Stimulated activated CD4-positive, alpha-beta T cell treated with anti-CD3 and anti-CD28 coated beads, Interleukin-4, amount 100 ng/mL, for 24 hours (primary cell): Measurements from ENCODE around the gene ZNF775.
A peak's percentile ranks its signal among the peaks of the same experiment; 100 is the strongest.

ENCODE experiments used
- DNase-seq: peaks from one replicate; pipeline ENCODE4 v3.0.0-alpha.2; 2020

The ZNF775 gene

DNA sequence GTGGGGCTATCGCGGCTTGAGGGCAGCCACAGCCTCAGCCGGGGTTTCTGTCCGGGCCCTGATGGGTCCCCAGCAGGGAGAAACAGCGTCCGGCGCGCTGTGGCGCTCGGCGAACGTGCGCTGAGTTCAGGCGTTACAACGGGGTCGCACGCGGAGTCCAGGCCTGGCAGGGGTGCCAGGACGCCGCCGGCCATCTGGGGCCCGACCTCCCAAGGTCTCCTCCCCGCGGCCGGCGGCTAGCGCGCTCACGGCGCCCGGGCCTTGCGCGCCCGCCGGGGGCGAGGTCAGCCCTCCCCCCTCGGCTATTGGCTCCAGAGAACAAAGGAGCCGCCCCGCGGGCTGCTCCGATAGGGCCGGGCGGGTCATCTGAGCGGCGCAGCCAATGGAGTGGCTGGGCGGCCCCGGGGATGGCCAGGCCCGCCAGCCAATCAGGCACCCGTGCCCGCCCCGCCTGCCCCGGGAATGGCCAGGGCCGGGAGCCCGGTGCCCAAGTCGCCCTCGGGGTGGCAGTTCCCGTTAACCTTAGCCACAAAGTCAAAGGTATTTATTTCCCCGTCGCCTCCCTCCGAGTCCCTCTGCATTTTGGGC lies at the start of gene ZNF775:
Gene ZNF775, plus strand, starts transcription at position 478 of the 588 bp plus-strand sequence. CDS start 9,141 bp downstream, outside the sequence.
- DNase-seq, result peak; percentile 93

DNA sequence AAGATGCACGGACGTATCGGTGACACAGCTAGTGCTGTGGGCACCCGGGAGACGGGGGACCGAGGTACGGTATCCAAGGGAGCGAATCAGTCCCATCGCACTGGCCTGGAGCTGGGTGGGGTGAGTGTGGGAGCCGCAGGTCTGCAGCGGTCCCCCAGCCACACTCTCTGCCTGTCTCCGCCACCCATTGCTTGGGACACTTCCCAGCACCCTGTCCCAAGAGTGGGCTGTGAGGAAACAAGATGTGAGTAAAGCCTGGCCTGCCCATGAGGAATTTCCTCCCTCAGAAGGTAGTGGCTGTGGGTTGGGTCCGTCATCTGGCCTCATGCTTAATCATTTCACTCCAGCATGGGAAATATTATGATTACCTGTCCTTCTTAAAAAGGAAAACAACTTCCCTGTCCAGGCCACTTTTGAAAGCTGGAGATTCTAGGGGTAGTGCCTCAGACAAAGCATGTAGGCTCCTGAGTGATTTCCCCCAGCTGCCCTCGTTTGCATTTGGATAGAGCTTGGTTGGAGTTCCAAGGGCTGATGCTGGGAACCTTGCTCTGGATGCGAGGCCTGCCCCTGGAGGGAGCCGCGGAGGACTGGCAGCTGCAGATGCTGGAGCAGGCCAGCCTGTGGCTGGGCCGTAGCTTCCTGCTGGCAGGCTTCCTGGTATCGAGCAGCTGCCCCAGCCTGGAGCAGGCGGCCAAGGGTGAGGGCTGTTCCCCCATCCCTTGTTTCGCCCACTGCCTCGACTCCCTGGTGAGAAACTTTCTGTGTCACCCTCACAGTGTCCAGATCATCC lies 49.6 kb upstream of the ZNF775 start:
- no peak for DNase-seq

DNA sequence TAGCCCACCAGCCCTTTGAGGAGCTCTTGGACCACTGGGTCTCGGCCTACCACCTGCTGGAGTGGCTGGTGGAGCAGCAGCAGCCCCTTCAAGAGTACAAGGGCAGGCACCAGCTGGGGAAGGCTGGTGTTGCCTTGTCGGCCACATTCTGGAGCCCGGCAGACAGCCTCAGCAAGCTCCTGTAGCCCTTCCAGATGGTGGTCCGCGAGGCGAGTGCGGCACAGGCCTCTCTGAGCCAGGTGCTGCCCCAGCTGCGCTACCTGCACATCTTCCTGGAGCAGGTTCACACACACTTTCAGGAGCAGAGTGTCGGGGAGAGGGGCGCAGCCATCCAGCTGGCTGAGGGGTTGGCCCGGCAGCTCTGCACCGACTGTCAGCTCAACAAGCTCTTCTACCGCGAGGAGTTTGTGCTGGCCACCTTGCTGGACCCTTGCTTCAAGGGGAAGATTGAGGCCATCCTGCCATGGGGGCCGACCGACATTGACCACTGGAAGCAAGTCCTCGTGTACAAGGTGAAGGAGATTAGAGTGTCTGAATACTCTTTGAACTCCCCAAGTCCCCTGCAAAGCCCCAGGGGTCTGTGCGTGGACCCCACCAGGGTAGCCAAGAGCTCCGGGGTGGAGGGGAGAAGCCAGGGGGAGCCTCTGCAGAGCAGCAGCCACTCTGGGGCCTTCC lies 48.8 kb upstream of the ZNF775 start:
- DNase-seq, result no peak

DNA sequence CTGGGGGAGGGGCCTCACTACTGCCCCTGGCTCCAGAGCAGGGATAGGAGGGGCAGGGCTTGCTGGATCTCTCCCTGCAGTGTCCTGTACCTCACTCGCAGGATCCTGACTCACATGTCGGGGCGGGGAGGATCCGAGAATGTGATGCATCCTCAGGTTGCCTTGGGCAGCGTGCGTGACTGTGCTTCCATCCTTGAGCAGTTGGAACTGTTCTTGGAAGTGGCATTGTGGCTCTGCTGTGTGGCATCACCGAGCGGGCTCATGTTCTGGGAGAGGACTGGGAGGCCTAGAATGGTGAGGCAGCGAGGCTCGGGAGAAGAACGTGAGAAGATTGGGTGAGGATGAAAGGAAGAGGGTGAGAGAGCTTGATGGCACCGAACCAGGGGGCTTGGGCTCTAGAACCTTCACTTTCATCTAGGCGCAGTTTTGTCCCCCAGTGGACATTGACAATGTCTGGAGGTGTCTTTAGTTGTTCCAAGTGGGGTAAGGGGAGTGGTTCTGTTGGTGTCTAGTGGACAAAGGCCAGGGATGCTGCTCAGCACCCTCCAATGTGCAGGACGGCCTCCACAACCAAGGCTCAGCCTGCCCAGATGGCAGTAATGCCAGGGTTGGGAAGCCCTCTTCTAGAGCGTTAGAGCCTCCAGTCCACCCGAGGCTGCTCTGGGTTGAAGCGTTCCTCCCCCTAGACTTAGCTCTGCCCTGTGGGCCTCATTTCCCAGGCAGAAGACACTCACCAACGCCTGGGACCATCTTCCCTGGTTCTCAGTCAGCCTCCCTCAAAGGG lies 46.1 kb upstream of the ZNF775 start:
- DNase-seq, result no peak

DNA sequence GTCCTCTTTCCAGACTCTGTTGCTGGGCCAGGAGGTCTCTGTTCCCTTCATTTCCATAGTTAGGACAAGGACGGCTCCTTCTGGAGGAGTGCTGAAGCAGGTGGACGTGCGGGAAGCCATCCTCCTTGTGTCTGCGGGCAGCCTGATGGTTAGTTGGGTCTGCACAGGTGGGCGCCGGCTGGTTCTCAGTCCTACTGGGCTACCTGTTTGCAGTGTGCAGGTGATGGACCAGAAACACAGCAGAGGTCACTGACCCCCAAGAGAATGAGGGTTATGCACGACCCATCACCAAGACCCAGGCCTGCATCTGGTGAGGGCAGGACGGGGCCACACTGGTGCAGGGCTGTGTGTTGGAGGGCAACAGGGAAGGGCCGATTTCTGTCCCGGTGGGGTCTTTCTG lies 45.5 kb upstream of the ZNF775 start:
- DNase-seq, result no peak

DNA sequence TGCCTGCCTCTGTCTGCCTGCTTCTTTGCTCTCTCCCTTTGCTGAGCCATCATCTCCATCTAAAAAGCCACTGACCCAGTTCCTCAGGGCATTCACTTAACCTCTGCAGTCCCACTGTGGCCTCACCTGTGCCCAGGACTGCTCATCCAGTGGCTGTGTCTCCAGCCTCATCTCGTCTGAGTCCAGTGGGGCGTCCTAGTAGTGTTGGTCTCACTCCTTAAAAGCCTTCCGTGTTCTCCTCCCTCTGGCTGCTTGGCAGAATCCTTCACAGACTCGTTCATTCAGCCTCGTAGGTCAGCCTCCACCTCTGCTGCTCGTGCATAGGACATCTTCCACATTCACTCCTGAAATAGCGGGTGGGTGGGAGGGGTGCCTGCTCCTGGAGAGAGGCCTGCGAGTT lies 45.0 kb upstream of the ZNF775 start:
- no peak for DNase-seq

DNA sequence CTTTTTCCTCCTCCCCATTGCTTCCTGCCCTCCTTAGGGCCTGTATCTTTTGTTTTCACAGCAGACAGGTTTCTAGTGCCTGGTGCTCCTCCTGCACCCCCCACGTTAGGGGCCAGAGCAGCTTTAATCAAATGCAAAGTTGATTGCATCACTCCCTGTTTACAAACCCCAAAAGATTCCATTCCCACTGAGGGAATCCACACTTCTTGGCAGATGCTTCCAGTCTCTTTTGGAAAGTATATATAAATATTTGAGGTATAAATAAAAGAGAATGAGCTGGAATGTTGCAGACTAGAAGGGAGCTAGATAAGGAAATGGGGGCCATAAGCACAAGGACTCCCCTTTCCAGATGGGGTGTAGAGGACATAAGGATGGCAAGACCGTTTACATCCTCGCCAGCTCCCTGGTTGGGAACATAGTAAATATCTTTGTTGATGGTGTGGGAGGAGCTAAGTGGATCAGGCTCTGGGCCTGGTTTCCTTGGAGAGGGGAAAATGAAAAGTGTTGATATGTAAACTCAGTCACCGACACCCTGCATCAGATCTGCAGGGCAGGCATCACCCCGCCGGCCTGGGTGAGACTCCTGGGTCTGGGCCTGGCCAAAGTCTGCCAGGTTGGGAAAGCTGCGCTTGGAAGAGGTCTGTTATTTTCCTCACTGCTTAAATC lies 43.9 kb upstream of the ZNF775 start:
- no peak for DNase-seq

DNA sequence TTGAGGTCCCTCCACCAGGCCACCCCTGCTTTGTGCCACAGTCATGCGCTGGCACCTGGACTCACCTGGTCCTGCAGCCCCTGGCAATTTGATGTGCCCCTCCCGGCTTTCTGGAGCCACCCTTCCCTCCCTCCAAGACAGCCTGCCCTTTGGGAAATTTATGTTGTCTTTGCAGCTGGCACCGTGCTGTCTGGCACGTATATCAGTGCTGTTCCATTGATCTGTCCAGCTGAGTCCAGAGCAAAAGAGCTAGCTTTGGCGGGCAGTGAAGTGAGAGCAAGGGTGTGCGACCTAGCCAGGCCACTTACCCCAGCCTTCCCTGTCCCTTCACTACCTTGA lies 43.4 kb upstream of the ZNF775 start:
- no peak for DNase-seq

DNA sequence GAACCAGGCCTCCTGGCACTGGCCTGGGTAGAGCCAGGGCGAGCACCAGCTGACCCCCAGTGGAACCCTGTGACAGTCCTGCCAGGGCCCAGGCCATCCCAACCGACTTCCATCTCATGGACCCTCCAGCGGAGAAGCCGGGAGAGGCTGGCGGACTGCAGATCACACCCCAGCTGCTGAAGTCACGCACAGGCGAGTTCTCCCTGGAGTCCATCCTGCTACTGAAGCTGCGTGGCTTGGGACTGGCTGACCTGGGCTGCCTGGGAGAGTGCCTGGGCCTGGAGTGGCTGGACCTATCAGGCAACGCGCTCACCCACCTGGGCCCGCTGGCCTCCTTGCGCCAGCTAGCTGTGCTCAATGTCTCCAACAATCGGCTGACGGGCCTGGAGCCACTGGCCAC lies 42.4 kb upstream of the ZNF775 start:
- DNase-seq, result no peak

DNA sequence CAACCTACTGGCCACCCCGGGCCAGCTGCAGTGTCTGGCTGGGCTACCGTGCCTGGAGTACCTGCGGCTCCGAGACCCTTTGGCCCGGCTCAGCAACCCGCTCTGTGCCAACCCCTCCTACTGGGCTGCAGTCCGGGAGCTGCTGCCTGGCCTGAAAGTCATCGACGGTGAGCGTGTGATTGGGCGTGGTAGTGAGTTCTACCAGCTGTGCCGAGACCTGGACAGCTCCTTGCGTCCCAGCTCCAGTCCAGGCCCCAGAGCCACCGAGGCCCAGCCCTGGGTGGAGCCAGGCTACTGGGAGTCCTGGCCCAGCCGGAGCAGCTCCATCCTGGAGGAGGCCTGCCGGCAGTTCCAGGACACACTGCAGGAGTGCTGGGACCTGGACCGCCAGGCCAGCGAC lies 42.0 kb upstream of the ZNF775 start:
- DNase-seq, result no peak

DNA sequence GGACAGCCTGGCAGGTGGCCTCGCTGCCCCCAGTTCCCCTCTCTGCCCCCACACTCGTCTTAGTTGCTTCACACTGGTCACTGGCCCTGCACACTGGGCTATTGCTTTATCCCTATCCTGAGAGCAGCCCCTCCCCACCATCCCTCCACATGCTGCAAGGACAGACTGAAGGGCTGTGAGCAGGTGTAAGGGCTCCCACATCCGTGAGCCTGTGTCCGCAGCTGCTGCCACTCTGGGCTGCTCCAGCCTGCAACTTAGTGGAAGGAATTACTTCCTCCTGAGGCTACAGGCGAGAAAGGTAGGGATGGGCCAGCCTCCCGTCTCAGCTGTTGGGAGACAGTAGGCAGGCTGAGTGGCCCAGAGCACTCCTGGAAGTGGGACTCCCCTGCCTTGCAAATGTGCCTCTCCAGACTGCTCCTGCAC lies 41.5 kb upstream of the ZNF775 start:
- DNase-seq, result no peak

DNA sequence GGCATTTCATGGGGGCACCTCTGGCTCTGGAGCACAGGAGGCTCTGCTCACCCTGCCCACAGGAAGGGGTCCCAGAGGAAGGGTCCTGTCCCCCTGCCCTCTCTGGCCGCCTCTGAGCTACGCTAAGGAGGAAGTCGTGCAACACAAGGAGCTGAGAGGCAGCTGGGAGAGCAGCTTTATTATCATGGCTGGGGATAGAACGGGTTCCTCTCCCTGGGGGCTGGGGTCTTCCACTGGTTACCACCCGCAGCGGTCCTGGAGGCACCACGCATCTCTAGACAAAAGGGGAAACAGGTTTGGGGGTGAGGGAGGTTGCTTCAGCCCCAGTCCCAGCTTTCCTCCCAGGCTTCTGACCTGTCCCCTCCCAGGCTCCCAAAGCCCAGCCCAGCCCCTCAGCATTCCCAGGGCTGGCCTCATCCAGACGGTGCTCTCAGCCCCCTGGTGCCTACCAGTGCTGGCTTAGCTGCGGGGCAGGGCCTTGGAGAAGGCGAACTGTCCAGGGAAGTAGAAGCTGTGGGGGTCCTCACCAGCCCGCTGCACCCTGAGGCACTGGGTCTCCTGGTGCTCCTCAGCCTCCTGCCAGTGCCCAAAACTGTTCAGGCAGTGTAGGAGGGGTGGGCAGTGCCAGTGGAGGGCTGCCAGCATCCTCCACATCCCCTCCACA lies 40.8 kb upstream of the ZNF775 start:
- DNase-seq, result no peak

DNA sequence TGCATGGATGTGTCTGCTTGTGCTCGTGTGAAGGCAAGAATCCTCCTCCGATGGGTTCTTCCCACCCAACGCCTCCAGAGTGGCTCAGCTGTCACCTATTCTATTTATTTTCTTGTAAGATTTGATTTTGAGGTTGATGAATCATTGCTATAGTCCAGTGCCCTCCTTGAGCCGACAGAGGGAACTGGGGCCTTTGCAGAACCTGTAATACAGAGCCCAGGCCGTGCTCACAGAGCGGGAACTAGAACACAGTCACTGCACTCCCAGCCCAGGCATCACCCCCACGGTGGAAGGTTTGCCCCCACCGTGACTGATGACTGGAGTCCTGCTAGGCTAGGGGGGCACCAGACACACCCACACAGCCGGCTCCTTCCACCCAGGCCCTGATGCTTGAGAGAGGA lies 39.7 kb upstream of the ZNF775 start:
- no peak for DNase-seq

DNA sequence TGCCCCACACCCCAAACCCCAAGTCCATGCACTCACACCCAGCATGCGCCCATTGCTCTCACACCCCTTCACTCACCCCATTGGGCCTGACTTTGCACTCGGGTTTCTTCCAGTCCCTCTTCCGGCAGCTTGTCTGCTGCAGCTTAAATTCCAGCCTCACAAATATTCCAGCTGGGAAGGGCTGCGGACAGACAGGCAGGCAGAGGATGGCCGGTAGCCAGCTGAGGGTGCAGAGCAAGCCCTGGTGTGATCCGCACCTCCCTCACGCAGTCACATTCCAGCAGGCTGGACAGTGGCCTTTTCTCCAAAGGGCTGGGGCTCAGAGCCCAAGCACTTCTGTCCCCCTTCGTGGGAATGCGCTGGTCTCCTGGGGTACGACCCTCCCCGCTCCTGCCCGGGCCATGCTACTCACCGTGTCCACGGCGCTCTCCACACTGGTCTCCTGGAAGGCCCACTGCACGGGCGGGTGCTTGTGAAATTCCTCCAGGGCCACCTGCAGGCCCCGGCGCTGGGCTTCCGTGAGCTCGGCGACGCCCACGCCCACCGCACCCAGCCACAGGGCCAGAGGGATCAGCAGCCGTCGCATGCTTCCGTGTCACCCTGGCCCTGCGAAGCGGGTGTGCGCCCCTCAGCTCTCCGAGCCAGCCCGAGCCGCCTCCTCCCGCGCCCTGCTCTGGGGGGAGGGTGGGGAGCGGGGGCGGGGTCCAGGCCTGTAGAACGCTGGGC lies 38.9 kb upstream of the ZNF775 start:
- DNase-seq, result no peak

DNA sequence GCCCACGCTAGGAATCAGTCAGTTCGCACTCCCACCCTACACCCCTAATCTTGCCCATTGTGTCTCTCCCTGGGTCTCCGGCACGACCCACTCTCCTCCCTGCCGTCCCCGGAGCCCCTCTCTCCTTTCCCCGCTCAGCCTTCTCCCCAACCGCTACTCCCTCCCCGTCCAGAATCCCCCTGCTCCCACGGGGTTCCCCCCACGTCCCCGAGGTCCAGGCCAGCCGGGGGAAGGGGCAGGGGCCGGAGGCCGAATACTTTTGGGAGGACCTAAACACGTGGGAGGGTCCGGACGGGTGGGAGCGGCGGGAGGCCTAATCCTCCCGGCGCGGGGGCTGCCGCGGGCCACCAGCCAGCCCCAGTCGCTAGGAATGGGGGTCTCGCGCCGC lies 38.3 kb upstream of the ZNF775 start:
- DNase-seq, result no peak

DNA sequence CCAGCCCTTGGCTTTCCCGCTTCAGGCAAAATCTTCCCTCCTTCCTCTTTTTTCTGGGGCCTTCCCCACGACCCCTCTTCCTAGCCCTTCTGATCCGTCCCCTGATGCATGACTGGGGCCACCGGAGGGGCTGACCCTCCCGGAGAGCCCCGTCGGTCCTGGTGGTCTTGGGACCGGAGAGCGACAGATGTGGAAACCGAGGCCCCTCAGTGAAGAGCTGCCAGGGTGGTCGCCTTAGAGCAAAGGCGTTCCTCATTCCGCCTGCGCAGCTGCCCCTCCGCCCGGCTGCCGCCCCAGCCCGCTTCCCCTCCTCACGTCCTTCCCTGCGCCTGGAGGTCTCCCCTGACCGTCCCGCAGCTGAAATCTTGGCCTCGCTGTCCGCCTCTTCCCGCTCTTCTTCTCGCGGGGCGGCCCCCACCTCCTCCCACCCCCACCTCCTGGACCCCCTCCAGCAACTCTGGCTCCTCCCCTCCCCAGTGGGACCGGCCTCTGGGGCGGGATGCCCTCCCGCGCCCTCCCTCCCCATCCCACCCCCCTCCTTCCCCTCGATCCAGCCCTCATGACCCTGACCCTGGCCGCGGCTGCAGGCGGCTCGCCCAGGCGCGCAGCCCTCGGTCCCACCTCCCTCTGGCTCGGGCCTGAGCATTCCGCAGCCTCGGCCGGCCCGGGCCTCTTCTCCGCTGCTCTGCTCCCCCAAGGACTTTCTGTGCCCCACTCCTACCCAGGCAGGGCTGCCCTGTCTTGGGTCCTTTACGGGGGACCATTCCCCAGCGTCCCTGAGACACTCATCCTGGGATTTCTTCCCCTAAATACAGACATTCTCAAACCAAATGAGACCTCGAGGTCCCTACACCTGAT lies 37.6 kb upstream of the ZNF775 start, which contains the start of gene RARRES2:
Gene RARRES2, minus strand, starts transcription at position 367 of the 858 bp plus-strand sequence. CDS start 1,020 bp downstream, outside the sequence.
- no peak for DNase-seq

DNA sequence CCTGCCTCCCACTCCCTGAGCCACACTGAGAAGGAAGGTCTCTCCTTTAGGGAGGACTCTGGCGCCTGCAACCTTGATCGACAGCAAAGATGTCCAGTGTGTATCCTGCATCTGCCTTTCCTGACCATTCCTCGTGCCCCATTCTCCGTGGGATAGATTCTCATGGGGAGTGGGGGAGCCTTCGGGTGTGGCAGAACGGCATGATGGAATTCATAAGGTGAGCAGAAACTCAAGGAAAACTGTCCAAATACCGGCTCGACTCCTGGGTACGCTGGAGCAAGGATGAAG lies 37.1 kb upstream of the ZNF775 start:
- DNase-seq, result no peak

DNA sequence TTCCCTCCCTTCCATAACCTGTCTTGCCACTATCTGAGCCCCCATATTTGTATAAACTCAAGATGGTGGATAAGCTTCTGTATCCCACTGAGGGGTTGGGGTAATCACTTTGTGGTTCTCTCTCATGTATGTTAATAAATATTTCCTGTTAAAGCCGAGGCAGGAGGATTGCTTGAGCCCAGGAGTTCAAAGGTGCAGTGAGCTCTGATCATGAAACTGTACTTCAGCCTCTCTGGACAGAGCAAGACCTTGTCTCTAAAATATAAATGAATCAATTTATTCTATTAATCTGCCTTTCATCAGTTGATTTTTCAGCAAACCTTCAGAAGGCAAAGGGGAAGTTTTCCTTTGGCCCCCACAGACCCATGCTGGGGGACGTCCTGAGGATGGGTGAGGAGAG lies 35.9 kb upstream of the ZNF775 start:
- DNase-seq, result no peak

DNA sequence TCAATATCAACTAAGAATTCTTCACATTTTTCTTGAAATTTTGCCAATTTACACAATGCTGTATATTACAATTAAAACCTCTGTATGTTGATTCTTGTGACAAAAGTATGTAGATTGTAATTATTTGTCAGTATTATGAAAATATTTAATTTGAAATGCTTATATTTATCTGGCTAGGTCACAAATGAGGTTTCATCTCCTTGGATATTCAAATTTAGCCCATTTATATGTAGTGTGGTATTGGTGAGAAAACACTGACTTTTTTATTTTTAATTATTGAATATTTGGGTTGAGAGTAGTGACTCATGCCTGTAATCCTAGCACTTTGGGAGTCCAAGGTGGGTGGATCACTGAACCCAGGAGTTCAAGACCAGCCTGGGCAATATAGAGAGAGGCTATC lies 34.8 kb upstream of the ZNF775 start:
- DNase-seq, result no peak

DNA sequence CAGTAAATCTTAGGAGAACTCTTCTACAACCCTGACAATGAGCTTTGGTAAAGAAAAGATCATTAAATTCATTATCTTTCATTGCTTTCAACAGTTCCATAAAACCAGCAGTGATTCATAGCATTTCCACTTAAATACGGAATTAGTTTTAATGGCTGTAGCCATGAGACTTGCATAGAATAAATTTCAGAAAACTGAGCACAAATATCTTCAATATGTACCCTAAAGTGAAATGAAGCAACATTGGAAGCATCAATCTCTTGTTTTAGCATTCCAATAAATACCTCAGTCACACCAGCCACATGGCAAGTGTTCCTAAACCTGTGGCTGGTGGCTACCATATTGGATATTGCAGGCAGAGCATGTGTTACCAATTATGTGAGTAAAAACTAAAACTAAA lies 34.1 kb upstream of the ZNF775 start:
- no peak for DNase-seq

DNA sequence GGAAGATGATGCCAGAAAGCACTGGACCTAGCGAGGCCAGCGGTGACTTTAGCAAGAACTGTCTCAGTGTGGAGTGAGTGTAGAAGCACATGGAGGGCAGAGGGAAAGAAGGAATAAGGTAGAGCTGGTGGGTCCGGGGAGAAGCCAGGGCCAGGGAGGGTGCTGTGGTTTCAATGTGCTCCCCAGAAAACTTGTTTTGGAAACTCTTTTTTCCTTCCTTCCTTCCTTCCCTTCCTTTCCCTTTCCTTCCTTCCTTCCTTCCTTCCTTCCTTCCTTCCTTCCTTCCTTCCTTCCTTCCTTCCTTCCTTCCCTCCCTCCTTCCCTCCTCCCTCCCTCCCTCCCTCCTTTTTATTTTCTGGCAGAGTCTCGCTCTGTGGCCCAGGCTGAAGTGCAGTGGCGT lies 32.2 kb upstream of the ZNF775 start:
- DNase-seq, result no peak
